OCI-LY1 (cell line): Measurements from ENCODE around the gene SLC25A31.

ENCODE experiments used
- H2AFZ ChIP-seq: fragments of 200-600 bp; sonication (generic), shearing (Covaris generic); 2 replicates; pipeline ENCODE4 v1.6.0; 2014; ENCODE audit warnings: antibody characterized with exemption, mild to moderate bottlenecking, low read length
- H3F3A ChIP-seq: fragments of 200-600 bp; sonication (generic), shearing (Covaris generic); 2 replicates; pipeline ENCODE4 v1.6.0; 2014; ENCODE audit warnings: mild to moderate bottlenecking, antibody characterized with exemption, low read length, moderate library complexity; ENCODE audit not compliant: insufficient read depth
- H3K27ac ChIP-seq: fragments of 200-600 bp; sonication (generic); 2 replicates; pipeline ENCODE4 v1.5.1; 2014; ENCODE audit warnings: low read length, mixed run types, mild to moderate bottlenecking, low read depth; ENCODE audit not compliant: poor library complexity, severe bottlenecking
- H3K27me3 ChIP-seq: fragments of 200-600 bp; sonication (generic); 2 replicates; pipeline ENCODE4 v1.6.0; 2014; ENCODE audit warnings: antibody characterized with exemption, mild to moderate bottlenecking, low read length, moderate library complexity; ENCODE audit not compliant: insufficient read depth
- H3K36me3 ChIP-seq: fragments of 200-600 bp; sonication (generic); 2 replicates; pipeline ENCODE4 v1.6.1; 2014; ENCODE audit warnings: mild to moderate bottlenecking, antibody characterized with exemption, low read length, moderate library complexity, mixed read lengths; ENCODE audit not compliant: insufficient read depth
- H3K4me1 ChIP-seq: fragments of 200-600 bp; sonication (generic); 2 replicates; pipeline ENCODE4 v1.5.1; 2014; ENCODE audit warnings: mild to moderate bottlenecking, low read length, moderate library complexity; ENCODE audit not compliant: insufficient read depth, severe bottlenecking
- H3K4me2 ChIP-seq: fragments of 200-600 bp; sonication (generic), shearing (Covaris generic); 2 replicates; pipeline ENCODE4 v1.6.1; 2014; ENCODE audit warnings: low read length
- H3K4me3 ChIP-seq: fragments of 200-600 bp; sonication (generic); 2 replicates; pipeline ENCODE4 v1.5.1; 2014; ENCODE audit warnings: low read length, low read depth, mild to moderate bottlenecking, mixed read lengths; ENCODE audit not compliant: poor library complexity, severe bottlenecking
- H3K79me2 ChIP-seq: fragments of 200-600 bp; shearing (Covaris generic); 2 replicates; pipeline ENCODE4 v1.6.1; 2016; ENCODE audit warnings: mixed run types, low read length, mixed read lengths; ENCODE audit not compliant: insufficient read depth
- H3K9ac ChIP-seq: fragments of 200-600 bp; sonication (generic), shearing (Covaris generic); 2 replicates; pipeline ENCODE4 v1.6.1; 2014; ENCODE audit warnings: mild to moderate bottlenecking, low read length, mixed read lengths
- H3K9me2 ChIP-seq: fragments of 200-600 bp; sonication (generic), shearing (Covaris generic); 2 replicates; pipeline ENCODE4 v1.6.1; 2014; ENCODE audit warnings: low read depth, mild to moderate bottlenecking, low read length, mixed read lengths
- H3K9me3 ChIP-seq: fragments of 200-600 bp; shearing (Covaris generic); 2 replicates; pipeline ENCODE4 v1.6.1; 2014; ENCODE audit warnings: low read length, mixed read lengths
- H4K20me1 ChIP-seq: fragments of 200-600 bp; sonication (generic), shearing (Covaris generic); 2 replicates; pipeline ENCODE4 v1.6.0; 2016; ENCODE audit warnings: mild to moderate bottlenecking, low read length; ENCODE audit not compliant: insufficient read depth
- EZH2 ChIP-seq: fragments of 200-600 bp; sonication (generic), shearing (Covaris generic); IDR thresholded peaks from 2 replicates; pipeline ENCODE4 v1.8.0; 2017; ENCODE audit warnings: borderline replicate concordance, mixed run types, mild to moderate bottlenecking, antibody characterized with exemption, low read length, moderate library complexity, mixed read lengths
- TF ChIP-seq, protein P1 (sequence below): fragments of 200-600 bp; sonication (generic), shearing (Covaris generic); IDR thresholded peaks from 2 replicates; pipeline ENCODE4 v1.5.1; 2017; ENCODE audit warnings: mild to moderate bottlenecking, antibody characterized with exemption, low read length, moderate library complexity, mixed read lengths

SLC25A31 gene

DNA sequence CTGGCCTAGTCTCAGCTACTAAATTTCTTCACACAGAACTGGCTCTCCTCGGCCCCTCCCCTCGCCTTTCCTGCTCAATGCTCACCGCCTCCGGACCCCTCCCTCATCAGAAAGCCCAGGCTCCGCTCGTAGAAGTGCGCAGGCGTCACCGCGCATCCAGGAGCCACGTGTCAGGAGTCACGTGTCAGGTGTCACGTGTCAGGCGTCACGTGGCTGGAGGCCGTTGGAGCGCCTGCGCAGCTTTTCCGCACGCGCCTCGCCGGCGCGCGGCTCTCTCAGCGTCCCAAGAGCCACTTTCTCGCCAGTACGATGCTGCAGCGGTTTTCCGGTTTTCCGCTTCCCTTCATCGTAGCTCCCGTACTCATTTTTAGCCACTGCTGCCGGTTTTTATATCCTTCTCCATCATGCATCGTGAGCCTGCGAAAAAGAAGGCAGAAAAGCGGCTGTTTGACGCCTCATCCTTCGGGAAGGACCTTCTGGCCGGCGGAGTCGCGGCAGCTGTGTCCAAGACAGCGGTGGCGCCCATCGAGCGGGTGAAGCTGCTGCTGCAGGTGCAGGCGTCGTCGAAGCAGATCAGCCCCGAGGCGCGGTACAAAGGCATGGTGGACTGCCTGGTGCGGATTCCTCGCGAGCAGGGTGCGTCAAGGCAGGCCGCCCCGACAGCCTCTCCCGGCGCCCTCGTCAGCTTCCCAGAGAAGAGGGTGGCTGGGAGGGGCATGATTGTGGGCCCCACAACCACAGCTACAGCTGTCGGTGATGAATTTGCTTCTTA lies at the start of gene SLC25A31:
Gene SLC25A31 (plus strand): TSS at position 259 of the 772 bp plus-strand sequence. CDS start 146 bp downstream, at position 405.
- H3K4me3 ChIP-seq = no peak within 1 kb of the TSS
- H3K9me2 ChIP-seq = no peaks in the 10 kb centered on the region
- H3K9me3 ChIP-seq = no peaks in the 10 kb centered on the region
- H3K79me2 ChIP-seq = no peaks in the 10 kb centered on the region
- H3K4me2 ChIP-seq = no peak within 1 kb of the TSS
- no peaks in the 10 kb centered on the region for H3K4me1 ChIP-seq
- H3K9ac ChIP-seq = no peak within 1 kb of the TSS
- H3K36me3 ChIP-seq = no peaks in the 10 kb centered on the region
- no peak within 1 kb of the TSS for H2AFZ ChIP-seq
- H3F3A ChIP-seq = no peaks in the 10 kb centered on the region
- H3K27me3 ChIP-seq = no peaks in the 10 kb centered on the region
- no peak within 1 kb of the TSS for H3K27ac ChIP-seq
- H4K20me1 ChIP-seq = no peaks in the 10 kb centered on the region
- TF ChIP-seq EZH2 = no peak
- TF ChIP-seq, protein P1, sequence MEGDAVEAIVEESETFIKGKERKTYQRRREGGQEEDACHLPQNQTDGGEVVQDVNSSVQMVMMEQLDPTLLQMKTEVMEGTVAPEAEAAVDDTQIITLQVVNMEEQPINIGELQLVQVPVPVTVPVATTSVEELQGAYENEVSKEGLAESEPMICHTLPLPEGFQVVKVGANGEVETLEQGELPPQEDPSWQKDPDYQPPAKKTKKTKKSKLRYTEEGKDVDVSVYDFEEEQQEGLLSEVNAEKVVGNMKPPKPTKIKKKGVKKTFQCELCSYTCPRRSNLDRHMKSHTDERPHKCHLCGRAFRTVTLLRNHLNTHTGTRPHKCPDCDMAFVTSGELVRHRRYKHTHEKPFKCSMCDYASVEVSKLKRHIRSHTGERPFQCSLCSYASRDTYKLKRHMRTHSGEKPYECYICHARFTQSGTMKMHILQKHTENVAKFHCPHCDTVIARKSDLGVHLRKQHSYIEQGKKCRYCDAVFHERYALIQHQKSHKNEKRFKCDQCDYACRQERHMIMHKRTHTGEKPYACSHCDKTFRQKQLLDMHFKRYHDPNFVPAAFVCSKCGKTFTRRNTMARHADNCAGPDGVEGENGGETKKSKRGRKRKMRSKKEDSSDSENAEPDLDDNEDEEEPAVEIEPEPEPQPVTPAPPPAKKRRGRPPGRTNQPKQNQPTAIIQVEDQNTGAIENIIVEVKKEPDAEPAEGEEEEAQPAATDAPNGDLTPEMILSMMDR = no peak

DNA sequence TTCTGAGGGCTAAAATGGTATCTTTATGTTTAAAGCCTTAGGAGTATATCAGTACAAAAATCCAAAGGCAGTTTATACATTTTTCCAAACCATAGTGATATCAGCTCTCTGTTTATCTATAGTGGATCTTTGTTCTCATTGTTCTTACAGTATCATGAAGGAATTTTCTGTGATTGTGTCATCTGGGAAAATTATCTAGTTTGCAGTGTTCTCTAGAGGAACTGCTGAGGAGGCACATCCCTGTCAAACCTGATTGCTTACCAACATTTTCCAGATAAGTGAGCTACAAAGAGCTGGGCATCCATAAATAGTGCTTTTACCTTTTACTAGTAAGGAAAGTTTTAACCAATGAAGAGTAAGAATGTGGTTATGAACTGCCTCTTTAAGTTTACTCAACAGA lies 44.9 kb upstream of the SLC25A31 start:
- Histone ChIP-seq H3K9me2 (no peaks in the 10 kb centered on the region), H3K36me3 (no peaks in the 10 kb centered on the region), H3F3A (no peaks in the 10 kb centered on the region), H3K4me2 (no peak overlapping the region), H3K9me3 (no peaks in the 10 kb centered on the region), H3K79me2 (no peaks in the 10 kb centered on the region), H3K9ac (no peak overlapping the region), H4K20me1 (no peaks in the 10 kb centered on the region), H3K27ac (no peak overlapping the region), H3K4me3 (no peak overlapping the region), H3K27me3 (no peaks in the 10 kb centered on the region), H2AFZ (no peak overlapping the region), H3K4me1 (no peaks in the 10 kb centered on the region)
- TF ChIP-seq, protein P1 = no peak
- no peak for TF ChIP-seq EZH2

DNA sequence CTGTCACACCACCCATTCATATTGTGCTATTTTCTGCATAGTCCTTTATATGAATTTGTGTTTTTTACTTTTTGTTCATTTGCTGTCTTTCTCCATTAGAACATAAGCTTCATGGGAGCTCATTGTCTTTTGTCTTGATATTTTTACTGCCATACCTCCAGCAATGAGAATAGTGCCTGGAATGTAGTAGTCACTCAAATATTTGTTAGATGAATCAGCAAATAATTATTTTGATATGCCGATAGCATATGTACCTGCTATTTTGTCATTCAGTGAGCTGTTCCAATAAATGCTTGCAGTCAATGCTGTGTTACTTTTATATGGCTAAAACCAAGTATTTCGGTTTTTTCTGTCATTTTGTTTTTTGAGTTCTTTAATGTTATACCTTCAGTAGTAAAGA lies 43.5 kb upstream of the SLC25A31 start:
- no peaks in the 10 kb centered on the region for H3K4me1 ChIP-seq
- no peaks in the 10 kb centered on the region for H3K9me2 ChIP-seq
- H3K27ac ChIP-seq = no peak overlapping the region
- no peaks in the 10 kb centered on the region for H3K27me3 ChIP-seq
- H3K9ac ChIP-seq = no peak overlapping the region
- H3F3A ChIP-seq = no peaks in the 10 kb centered on the region
- H3K36me3 ChIP-seq = no peaks in the 10 kb centered on the region
- H3K4me3 ChIP-seq = no peak overlapping the region
- no peak overlapping the region for H3K4me2 ChIP-seq
- no peak overlapping the region for H2AFZ ChIP-seq
- H3K9me3 ChIP-seq = no peaks in the 10 kb centered on the region
- H3K79me2 ChIP-seq = no peaks in the 10 kb centered on the region
- H4K20me1 ChIP-seq = no peaks in the 10 kb centered on the region
- TF ChIP-seq, protein P1 = no peak
- no peak for TF ChIP-seq EZH2
